22Rv1 (cell line): ENCODE results near the gene OR9Q1.

Source experiments
- ZFX ChIP-seq: fragments of 450-650 bp; IDR thresholded peaks from 2 replicates; pipeline ENCODE4 v1.6.1; 2017; ENCODE audit warnings: antibody characterized with exemption, borderline replicate concordance
- TF ChIP-seq, protein P1 (sequence below): fragments of 450-650 bp; IDR thresholded peaks from 2 replicates; pipeline ENCODE4 v1.5.1; 2017; ENCODE audit warnings: mild to moderate bottlenecking

DNA sequence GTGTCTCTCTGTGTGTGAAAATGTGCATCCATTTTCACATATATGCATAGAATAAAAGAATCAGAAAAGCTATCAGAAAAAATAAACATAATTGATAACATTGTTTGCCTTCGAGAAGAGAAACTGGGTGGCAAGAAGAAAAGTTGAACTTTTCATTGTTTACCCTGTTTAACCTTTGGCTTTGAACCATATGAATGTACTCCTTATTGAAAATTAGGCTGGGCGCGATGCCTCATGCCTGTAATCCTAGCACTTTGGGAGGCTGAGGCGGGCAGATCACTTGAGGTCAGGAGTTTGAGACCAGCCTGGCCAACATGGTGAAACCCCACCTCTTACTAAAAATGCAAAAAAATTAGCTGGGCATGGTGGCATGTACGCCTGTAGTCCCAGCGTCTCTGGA is 11.9 kb upstream of the OR9Q1 start:
- TF ChIP-seq, protein P1, sequence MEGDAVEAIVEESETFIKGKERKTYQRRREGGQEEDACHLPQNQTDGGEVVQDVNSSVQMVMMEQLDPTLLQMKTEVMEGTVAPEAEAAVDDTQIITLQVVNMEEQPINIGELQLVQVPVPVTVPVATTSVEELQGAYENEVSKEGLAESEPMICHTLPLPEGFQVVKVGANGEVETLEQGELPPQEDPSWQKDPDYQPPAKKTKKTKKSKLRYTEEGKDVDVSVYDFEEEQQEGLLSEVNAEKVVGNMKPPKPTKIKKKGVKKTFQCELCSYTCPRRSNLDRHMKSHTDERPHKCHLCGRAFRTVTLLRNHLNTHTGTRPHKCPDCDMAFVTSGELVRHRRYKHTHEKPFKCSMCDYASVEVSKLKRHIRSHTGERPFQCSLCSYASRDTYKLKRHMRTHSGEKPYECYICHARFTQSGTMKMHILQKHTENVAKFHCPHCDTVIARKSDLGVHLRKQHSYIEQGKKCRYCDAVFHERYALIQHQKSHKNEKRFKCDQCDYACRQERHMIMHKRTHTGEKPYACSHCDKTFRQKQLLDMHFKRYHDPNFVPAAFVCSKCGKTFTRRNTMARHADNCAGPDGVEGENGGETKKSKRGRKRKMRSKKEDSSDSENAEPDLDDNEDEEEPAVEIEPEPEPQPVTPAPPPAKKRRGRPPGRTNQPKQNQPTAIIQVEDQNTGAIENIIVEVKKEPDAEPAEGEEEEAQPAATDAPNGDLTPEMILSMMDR, result no peak
- no peak for TF ChIP-seq ZFX
